Measurements from ENCODE around the gene DYRK1A. TPM values are rescaled to one million over a fixed set of nuclear protein-coding genes. Genes with fewer than 3 reads are reported as not detected.

The DYRK1A gene
- total and polyA plus RNA-seq, 3 experiments from 2014 or later: 3.7 to 69.6 (median 66.1) TPM

DNA sequence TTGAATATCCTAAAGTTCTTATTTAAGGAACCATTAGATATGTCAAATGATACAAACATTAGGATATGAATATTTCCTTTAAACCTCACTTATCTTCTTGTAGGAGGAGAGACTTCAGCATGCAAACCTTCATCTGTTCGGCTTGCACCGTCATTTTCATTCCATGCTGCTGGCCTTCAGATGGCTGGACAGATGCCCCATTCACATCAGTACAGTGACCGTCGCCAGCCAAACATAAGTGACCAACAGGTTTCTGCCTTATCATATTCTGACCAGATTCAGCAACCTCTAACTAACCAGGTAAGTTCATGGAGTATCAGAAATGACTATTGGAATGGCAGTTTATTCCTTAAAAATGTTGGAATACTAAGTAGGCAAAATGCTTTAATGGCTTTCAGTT, 106.0 kb downstream of the DYRK1A start:
- peaks cover 0 to 52% (median 6%) of the 10 kb centered on the region in 3 donors for H3K36me3 Mint-ChIP-seq
- CTCF ChIA-PET: interaction anchor here (1.6 kb wide), 1 partner anchor 10 kb away, joined by 3 read pairs; no protein-coding TSS in a partner anchor
- H3K4me1 Mint-ChIP-seq: peaks cover 73 to 91% (median 89%) of the 10 kb centered on the region in 3 donors
- POLR2A ChIA-PET: no interaction called here
- Histone ChIP-seq H3K27ac (ENCODE audit: low read depth, low read length) (no peak overlapping the region), H3K27me3 (ENCODE audit: insufficient read depth, low read length, poor library complexity, severe bottlenecking) (no peaks in the 10 kb centered on the region), H3K9me3 (ENCODE audit: low read length) (no peaks in the 10 kb centered on the region), H3K4me3 (ENCODE audit: low read length) (no peak overlapping the region), H3K4me1 (ENCODE audit: insufficient read depth, low read length) (peaks cover 33% of the 10 kb centered on the region), H3K36me3 (ENCODE audit: insufficient read depth, low read length) (peaks cover 9% of the 10 kb centered on the region)
- no peaks in the 10 kb centered on the region for H3K9me3 Mint-ChIP-seq
- H3K27ac Mint-ChIP-seq: peak overlapping the region in 1 of 8 donors; percentile 11
- H3K4me3 Mint-ChIP-seq: no peak overlapping the region
- no peaks in the 10 kb centered on the region for H3K27me3 Mint-ChIP-seq
- DNase-seq: no peak

- Histone ChIP-seq H3K4me3 (ENCODE audit: low read length) (no peak overlapping the region), H3K27me3 (ENCODE audit: insufficient read depth, low read length, poor library complexity, severe bottlenecking) (no peaks in the 10 kb centered on the region), H3K27ac (ENCODE audit: low read depth, low read length) (no peak overlapping the region), H3K9me3 (ENCODE audit: low read length) (no peaks in the 10 kb centered on the region), H3K36me3 (ENCODE audit: insufficient read depth, low read length) (peaks cover 9% of the 10 kb centered on the region), H3K4me1 (ENCODE audit: insufficient read depth, low read length) (peaks cover 36% of the 10 kb centered on the region)
- Mint-ChIP-seq H3K9me3 (no peaks in the 10 kb centered on the region), H3K4me1 (peaks cover 74 to 90% (median 89%) of the 10 kb centered on the region in 3 donors), H3K27me3 (no peaks in the 10 kb centered on the region), H3K36me3 (peaks cover 0 to 52% (median 4%) of the 10 kb centered on the region in 3 donors), H3K27ac (peak overlapping the region in 1 of 8 donors; percentile 3), H3K4me3 (no peak overlapping the region)
- no peak for DNase-seq
- ChIA-PET POLR2A (no interaction called here), CTCF (no interaction called here)
Observed at GRCh38 chr21:37473491-37473890, 106.9 kb downstream of the DYRK1A start.

GRCh38 chr21:37474342-37474741, 107.8 kb downstream of the DYRK1A start:
- Mint-ChIP-seq H3K27ac (peak overlapping the region in 2 of 8 donors; percentile 16 to 74), H3K27me3 (no peaks in the 10 kb centered on the region)
- DNase-seq: no peak

GRCh38 chr21:37475186-37475868, 108.8 kb downstream of the DYRK1A start:
- H3K4me3 Mint-ChIP-seq: peak overlapping the region in 2 of 7 donors; percentile 15 to 41
- H3K4me1 Mint-ChIP-seq: peaks cover 60 to 79% (median 78%) of the 10 kb centered on the region in 3 donors
- Histone ChIP-seq H3K4me3 (ENCODE audit: low read length) (no peak overlapping the region), H3K27ac (ENCODE audit: low read depth, low read length) (no peak overlapping the region), H3K36me3 (ENCODE audit: insufficient read depth, low read length) (peaks cover 14% of the 10 kb centered on the region), H3K9me3 (ENCODE audit: low read length) (no peaks in the 10 kb centered on the region), H3K4me1 (ENCODE audit: insufficient read depth, low read length) (peaks cover 25% of the 10 kb centered on the region), H3K27me3 (ENCODE audit: insufficient read depth, low read length, poor library complexity, severe bottlenecking) (no peaks in the 10 kb centered on the region)
- H3K9me3 Mint-ChIP-seq: no peaks in the 10 kb centered on the region
- ChIA-PET CTCF (interaction anchor here (1.4 kb wide), 1 partner anchor 89 kb away, joined by 5 read pairs; no protein-coding TSS in a partner anchor), POLR2A (no interaction called here)
- H3K27me3 Mint-ChIP-seq: no peaks in the 10 kb centered on the region
- H3K27ac Mint-ChIP-seq: peak overlapping the region in 6 of 8 donors; percentile 0 to 86 (median 53)
- H3K36me3 Mint-ChIP-seq: peaks cover 0 to 50% (median 4%) of the 10 kb centered on the region in 3 donors
- no peak for DNase-seq

More at GRCh38 chr21:37474342-37474741, 107.8 kb downstream of the DYRK1A start:
- Histone ChIP-seq H3K4me3 (ENCODE audit: low read length) (no peak overlapping the region), H3K27ac (ENCODE audit: low read depth, low read length) (no peak overlapping the region), H3K27me3 (ENCODE audit: insufficient read depth, low read length, poor library complexity, severe bottlenecking) (no peaks in the 10 kb centered on the region), H3K9me3 (ENCODE audit: low read length) (no peaks in the 10 kb centered on the region), H3K36me3 (ENCODE audit: insufficient read depth, low read length) (peaks cover 13% of the 10 kb centered on the region), H3K4me1 (ENCODE audit: insufficient read depth, low read length) (peaks cover 31% of the 10 kb centered on the region)
- H3K4me1 Mint-ChIP-seq: peaks cover 66 to 86% (median 86%) of the 10 kb centered on the region in 3 donors
- peaks cover 0 to 51% (median 4%) of the 10 kb centered on the region in 3 donors for H3K36me3 Mint-ChIP-seq
- ChIA-PET CTCF (interaction anchor here (1.2 to 1.4 kb wide), 2 partner anchors 8 to 90 kb away, joined by 3 to 5 read pairs; no protein-coding TSS in a partner anchor), POLR2A (interaction anchor here (0.9 kb wide), 1 partner anchor 206 kb away, joined by 3 read pairs; no protein-coding TSS in a partner anchor)
- no peaks in the 10 kb centered on the region for H3K9me3 Mint-ChIP-seq
- no peak overlapping the region for H3K4me3 Mint-ChIP-seq

DNA sequence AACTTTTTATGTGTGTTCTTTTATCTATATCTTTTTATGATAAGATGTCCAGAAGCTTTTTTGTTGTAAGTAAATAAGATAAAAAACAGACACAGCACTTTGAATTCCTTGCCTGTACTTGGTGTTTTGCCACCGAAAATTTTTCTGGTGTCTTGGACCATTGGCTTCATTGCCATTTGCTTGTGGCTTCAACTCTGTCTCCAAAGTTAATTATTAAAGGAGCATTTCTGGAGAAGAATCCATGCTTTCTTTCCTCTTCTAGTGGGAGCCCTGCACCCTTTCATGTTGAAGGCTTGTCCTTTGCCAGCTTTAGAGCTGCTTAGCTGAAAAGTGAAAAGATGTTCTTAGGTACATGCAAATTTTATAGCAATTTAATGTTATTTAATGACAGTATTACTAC, 112.2 kb downstream of the DYRK1A start:
- ChIA-PET CTCF (interaction anchor here (0.6 kb wide), 1 partner anchor 10 kb away, joined by 3 read pairs; no protein-coding TSS in a partner anchor), POLR2A (no interaction called here)
- peaks cover 0 to 66% (median 5%) of the 10 kb centered on the region in 3 donors for H3K36me3 Mint-ChIP-seq
- DNase-seq: no peak
- H3K27ac Mint-ChIP-seq: peak overlapping the region in 2 of 8 donors; percentile 47
- no peaks in the 10 kb centered on the region for H3K27me3 ChIP-seq (ENCODE audit: insufficient read depth, low read length, poor library complexity, severe bottlenecking)
- H3K4me1 Mint-ChIP-seq: peaks cover 36 to 52% (median 51%) of the 10 kb centered on the region in 3 donors
- H3K4me3 Mint-ChIP-seq: no peak overlapping the region
- peaks cover 24% of the 10 kb centered on the region for H3K4me1 ChIP-seq (ENCODE audit: insufficient read depth, low read length)
- no peak overlapping the region for H3K4me3 ChIP-seq (ENCODE audit: low read length)
- peaks cover 26% of the 10 kb centered on the region for H3K36me3 ChIP-seq (ENCODE audit: insufficient read depth, low read length)
- no peak overlapping the region for H3K27ac ChIP-seq (ENCODE audit: low read depth, low read length)
- H3K9me3 ChIP-seq (ENCODE audit: low read length): no peaks in the 10 kb centered on the region
- H3K27me3 Mint-ChIP-seq: no peaks in the 10 kb centered on the region
- no peaks in the 10 kb centered on the region for H3K9me3 Mint-ChIP-seq

GRCh38 chr21:37483776-37484175, 117.2 kb downstream of the DYRK1A start:
- Histone ChIP-seq H3K27ac (ENCODE audit: low read depth, low read length) (no peak overlapping the region), H3K27me3 (ENCODE audit: insufficient read depth, low read length, poor library complexity, severe bottlenecking) (no peaks in the 10 kb centered on the region), H3K4me1 (ENCODE audit: insufficient read depth, low read length) (no peaks in the 10 kb centered on the region), H3K4me3 (ENCODE audit: low read length) (no peak overlapping the region), H3K9me3 (ENCODE audit: low read length) (no peaks in the 10 kb centered on the region), H3K36me3 (ENCODE audit: insufficient read depth, low read length) (peaks cover 29% of the 10 kb centered on the region)
- H3K4me3 Mint-ChIP-seq: no peak overlapping the region
- H3K9me3 Mint-ChIP-seq: no peaks in the 10 kb centered on the region
- peaks cover 0 to 71% (median 12%) of the 10 kb centered on the region in 3 donors for H3K36me3 Mint-ChIP-seq
- no peaks in the 10 kb centered on the region for H3K27me3 Mint-ChIP-seq
- ChIA-PET CTCF (no interaction called here), POLR2A (no interaction called here)
- no peak for DNase-seq
- H3K4me1 Mint-ChIP-seq: peaks cover 6 to 32% (median 25%) of the 10 kb centered on the region in 3 donors
- peak overlapping the region in 1 of 8 donors; percentile 36 for H3K27ac Mint-ChIP-seq

- Histone ChIP-seq H3K27ac (ENCODE audit: low read depth, low read length) (no peak overlapping the region), H3K4me1 (ENCODE audit: insufficient read depth, low read length) (peaks cover 4% of the 10 kb centered on the region), H3K9me3 (ENCODE audit: low read length) (no peaks in the 10 kb centered on the region), H3K36me3 (ENCODE audit: insufficient read depth, low read length) (peaks cover 26% of the 10 kb centered on the region), H3K27me3 (ENCODE audit: insufficient read depth, low read length, poor library complexity, severe bottlenecking) (no peaks in the 10 kb centered on the region), H3K4me3 (ENCODE audit: low read length) (no peak overlapping the region)
- no peak overlapping the region for H3K4me3 Mint-ChIP-seq
- peaks cover 0 to 77% (median 12%) of the 10 kb centered on the region in 3 donors for H3K36me3 Mint-ChIP-seq
- H3K27ac Mint-ChIP-seq: peak overlapping the region in 6 of 8 donors; percentile 26 to 84 (median 47)
- H3K4me1 Mint-ChIP-seq: peaks cover 6 to 39% (median 25%) of the 10 kb centered on the region in 3 donors
- no peaks in the 10 kb centered on the region for H3K27me3 Mint-ChIP-seq
- ChIA-PET POLR2A (no interaction called here), CTCF (no interaction called here)
- H3K9me3 Mint-ChIP-seq: no peaks in the 10 kb centered on the region
- no peak for DNase-seq
Observed at GRCh38 chr21:37484535-37485474, 118.2 kb downstream of the DYRK1A start.

Measured in CD8-positive, alpha-beta memory T cell (primary cell).